ENCODE results near the gene ARHGAP26.
"Not testable (repeated sequence)": the region's sequence is repeated elsewhere in the genome, so short reads cannot be mapped to it uniquely, and the experiment has no call there.

The ARHGAP26 gene

GRCh38 chr5:143188692-143189091, 418.5 kb downstream of the ARHGAP26 start:
- DNase-seq (ENCODE audit: low spot score), result no peak

GRCh38 chr5:143190260-143190810, 420.2 kb downstream of the ARHGAP26 start:
- DNase-seq (ENCODE audit: low spot score), result no peak

- DNase-seq (ENCODE audit: low spot score), result no peak
Measured at GRCh38 chr5:143191720-143192119, 421.5 kb downstream of the ARHGAP26 start.

GRCh38 chr5:143192191-143192900, 422.2 kb downstream of the ARHGAP26 start:
- no peak for DNase-seq (ENCODE audit: low spot score)

GRCh38 chr5:143194206-143194605, 424.0 kb downstream of the ARHGAP26 start:
- no peak for DNase-seq (ENCODE audit: low spot score)

- DNase-seq (ENCODE audit: low spot score), result no peak
Measured at GRCh38 chr5:143194713-143195112, 424.5 kb downstream of the ARHGAP26 start.

GRCh38 chr5:143195491-143195890, 425.3 kb downstream of the ARHGAP26 start:
- DNase-seq (ENCODE audit: low spot score), result peak; percentile 51

GRCh38 chr5:143196601-143197259, 426.6 kb downstream of the ARHGAP26 start:
- no peak for DNase-seq (ENCODE audit: low spot score)

- DNase-seq (ENCODE audit: low spot score), result no peak
Measured at GRCh38 chr5:143197260-143197656, 427.1 kb downstream of the ARHGAP26 start.

- DNase-seq (ENCODE audit: low spot score), result no peak
Measured at GRCh38 chr5:143198332-143198731, 428.2 kb downstream of the ARHGAP26 start.

- no peak for DNase-seq (ENCODE audit: low spot score)
Measured at GRCh38 chr5:143199161-143199560, 429.0 kb downstream of the ARHGAP26 start.

- DNase-seq (ENCODE audit: low spot score), result no peak
Measured at GRCh38 chr5:143199843-143200242, 429.7 kb downstream of the ARHGAP26 start.

- DNase-seq (ENCODE audit: low spot score), result peak; percentile 67
Measured at GRCh38 chr5:143200781-143201398, 430.7 kb downstream of the ARHGAP26 start.

- DNase-seq (ENCODE audit: low spot score), result no peak
Measured at GRCh38 chr5:143201589-143201988, 431.4 kb downstream of the ARHGAP26 start.

- DNase-seq (ENCODE audit: low spot score), result not testable (repeated sequence)
Measured at GRCh38 chr5:143203301-143203956, 433.3 kb downstream of the ARHGAP26 start.

- no peak for DNase-seq (ENCODE audit: low spot score)
Measured at GRCh38 chr5:143204474-143205246, 434.5 kb downstream of the ARHGAP26 start.

- DNase-seq (ENCODE audit: low spot score), result peak; percentile 89
Measured at GRCh38 chr5:143205386-143205785, 435.2 kb downstream of the ARHGAP26 start.

GRCh38 chr5:143205883-143206195, 435.7 kb downstream of the ARHGAP26 start:
- no peak for DNase-seq (ENCODE audit: low spot score)

- no peak for DNase-seq (ENCODE audit: low spot score)
Measured at GRCh38 chr5:143206196-143207053, 436.2 kb downstream of the ARHGAP26 start.

- no peak for DNase-seq (ENCODE audit: low spot score)
Measured at GRCh38 chr5:143207058-143207457, 436.9 kb downstream of the ARHGAP26 start.
